ENCODE data around the gene RPS2.
A peak's percentile ranks its signal among the peaks of the same experiment; 100 is the strongest.
"Not testable (repeated sequence)": the region's sequence is repeated elsewhere in the genome, so short reads cannot be mapped to it uniquely, and the experiment has no call there.

The RPS2 gene

DNA sequence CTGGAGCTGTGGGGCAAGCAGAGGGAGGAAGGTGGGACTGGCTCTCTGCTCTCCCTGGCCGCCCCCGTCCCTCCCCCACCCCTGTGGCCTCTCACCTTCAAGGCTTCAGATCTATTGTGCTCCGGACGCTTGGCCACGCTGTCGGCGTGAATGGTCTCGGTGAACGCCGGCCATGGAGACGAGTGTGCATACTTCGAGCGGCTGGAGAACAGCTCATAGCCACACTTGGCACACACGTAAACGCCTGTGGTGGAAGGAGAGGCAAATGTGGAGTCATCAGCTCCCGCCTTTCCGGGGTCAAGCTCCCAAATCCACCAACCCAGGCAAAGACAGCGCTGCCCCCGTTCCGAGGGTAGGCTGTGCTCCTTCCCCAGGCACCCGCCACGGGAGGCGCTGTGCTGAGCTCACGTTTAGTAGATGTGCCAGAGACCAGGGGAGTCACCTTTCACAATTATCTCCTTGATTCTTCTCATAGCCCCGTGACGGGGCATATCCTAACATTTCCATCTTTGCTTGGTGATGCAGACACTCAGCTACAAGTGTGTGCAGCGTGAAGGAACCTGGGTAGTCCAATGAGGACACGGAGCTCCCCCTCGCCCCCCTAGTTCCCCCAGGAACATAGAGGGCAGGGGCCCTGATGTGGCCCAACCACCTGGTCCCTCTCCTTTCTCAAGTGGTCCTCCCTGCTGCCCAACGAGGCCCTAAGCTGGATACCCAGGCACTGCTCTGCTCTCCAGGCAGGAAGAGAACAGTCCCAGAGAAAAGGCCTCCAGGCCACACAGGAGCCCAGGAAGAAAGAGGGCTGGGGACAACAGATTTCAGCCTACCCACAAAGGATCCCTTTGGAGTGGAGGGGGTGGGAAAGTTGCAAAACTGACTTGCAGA is 23.2 kb downstream of the RPS2 start:
- no peak for DNase-seq

DNA sequence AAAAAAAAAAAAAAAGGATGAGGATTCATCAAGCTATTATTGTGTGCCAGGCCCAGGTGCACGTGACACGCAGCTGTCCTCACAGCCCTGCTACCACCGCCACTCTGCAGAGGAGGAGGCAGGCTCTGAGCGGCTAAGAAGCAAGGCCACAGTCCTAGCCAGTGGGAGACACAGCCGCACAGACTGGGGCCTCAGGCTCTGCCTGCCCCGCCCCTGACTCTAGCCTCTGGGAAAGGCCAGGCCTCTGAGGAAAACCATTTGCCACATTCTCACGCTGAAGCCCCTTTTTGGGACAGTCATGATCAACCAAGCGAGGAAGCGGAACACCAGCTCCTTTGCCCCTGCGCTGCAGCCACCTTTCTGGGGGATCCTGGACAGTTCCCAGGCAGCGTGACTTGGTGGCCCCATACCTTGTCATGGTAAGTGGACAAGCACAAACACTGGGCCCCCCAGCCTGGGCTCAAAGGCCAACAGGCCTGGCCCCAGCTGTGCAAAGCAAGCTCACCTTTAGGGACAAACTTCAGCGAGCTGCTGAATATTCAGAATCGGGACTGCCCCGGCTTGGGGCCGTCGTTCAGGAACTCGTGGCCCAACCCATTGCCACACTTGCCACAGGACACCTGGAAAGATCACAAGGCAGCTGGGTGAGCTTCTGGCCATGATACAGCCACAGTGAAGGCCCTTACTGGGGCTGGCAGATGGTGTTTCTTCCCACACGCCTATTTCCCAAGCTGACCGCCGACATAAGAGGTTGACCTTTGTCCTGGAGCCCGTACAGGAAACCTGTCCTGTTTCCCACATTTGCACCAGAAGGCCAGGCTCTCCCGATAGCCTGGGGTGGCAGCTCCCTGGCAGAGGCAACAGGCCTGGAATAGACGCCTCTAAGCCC is 24.1 kb downstream of the RPS2 start:
- no peak for DNase-seq

DNA sequence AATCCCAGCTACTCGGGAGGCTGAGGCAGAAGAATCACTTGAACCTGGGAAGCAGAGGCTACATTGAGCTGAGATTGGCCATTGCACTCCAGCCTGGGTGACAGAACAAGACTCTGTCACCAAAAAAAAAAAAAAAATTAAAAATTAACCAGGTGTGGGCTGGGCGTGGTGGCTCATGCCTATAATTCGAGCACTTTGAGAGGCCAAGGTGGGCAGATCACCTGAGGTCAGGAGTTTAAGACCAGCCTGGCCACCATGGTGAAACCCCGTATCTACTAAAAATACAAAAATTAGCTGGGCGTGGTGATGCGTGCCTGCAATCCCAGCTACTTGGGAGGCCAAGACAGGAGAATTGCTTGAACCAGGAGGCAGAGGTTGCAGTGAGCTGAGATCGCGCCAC is 24.8 kb downstream of the RPS2 start:
- DNase-seq, result not testable (repeated sequence)

DNA sequence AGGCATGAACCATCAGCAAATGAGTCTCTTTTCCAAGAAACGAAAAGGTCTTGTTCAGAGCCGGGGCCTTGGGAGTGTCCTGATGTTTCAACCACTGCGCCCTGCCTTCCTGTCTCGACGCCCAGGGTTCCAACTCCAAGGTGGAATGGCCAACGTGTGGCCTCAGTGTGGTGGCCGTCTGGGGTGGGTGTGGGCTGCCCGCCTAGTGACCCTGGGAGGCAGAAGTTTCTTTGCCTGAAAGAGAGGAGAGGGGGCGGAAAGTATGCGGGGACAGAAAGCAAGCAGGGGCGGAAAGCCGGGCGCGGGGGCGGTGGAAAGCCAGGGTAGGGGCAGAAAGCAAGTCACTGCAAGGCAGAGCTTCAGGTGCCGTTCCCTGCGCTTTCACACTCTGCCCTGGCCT is 25.7 kb downstream of the RPS2 start:
- DNase-seq, result no peak

DNA sequence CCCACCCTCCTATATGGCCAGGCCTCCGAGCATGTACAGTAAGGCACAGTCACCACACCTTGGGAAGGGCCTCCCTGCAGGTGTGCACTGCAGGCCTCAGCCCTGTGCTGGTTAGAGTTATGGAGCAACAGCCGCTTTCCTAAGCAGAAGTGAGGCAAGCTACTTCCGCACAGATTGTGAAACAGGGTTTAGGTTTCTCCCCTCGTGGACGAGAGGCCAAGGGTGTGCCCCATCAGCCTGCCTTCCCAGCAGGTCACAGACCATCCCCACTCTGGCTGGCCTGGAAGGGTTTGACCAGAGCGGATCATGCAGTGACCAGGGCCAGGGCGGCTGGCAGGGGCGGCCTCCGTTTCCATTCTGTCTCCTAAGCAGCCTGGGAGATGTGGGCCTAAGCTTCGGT is 26.3 kb downstream of the RPS2 start:
- DNase-seq, result no peak

DNA sequence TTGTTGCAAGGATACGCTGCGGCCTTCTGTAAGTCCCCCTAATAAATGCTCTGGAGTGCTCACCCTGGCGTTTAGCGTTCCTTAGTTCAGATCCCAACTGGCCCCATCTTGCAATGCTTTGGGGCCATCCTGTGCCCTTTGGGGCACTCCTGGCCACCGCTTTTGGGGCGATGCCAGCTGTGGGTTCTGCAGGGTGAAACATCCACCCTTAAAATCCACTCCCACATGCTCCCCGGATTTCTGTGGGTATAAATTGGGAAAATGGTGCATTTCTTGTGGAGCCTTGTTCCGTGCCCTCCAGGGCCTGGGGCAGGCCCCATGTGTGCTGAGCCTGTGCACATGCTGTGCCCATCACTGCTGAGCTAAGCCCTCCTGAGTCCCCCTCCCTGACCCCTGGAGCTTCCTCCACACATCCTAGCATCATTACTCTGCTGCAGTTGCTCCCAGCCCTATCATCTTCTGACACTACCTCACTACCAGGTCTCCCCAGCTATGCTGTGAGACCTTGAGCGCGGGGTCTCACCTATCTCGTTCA is 27.6 kb downstream of the RPS2 start:
- DNase-seq, result no peak

DNA sequence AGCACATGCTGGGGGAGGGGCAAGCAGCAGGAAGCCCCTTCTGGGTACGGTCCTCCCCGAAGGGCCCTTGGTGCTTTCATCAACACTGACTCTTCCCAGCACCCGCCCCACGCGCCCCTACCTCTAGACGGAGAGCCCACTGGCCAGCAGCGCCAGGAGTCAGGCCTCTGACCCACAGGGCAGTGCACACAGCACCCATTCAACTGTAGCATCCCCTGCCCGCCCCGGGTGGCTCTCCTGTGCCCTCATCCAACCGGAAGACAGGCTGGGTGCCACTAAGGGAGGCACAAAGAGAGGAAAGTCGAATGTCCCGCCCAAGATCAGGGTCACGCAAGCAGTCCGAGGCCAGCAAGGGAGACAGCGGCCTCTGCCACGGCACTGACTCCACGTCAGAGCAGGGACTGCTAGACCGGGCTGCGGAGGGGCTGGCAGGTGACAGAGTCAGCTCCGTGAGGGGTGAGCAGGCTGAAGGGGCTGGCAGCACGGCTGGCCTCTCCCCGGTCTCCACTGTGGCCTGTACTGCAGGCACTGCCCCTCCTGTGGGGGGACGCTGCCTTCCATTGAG is 31.4 kb downstream of the RPS2 start:
- DNase-seq, result no peak

DNA sequence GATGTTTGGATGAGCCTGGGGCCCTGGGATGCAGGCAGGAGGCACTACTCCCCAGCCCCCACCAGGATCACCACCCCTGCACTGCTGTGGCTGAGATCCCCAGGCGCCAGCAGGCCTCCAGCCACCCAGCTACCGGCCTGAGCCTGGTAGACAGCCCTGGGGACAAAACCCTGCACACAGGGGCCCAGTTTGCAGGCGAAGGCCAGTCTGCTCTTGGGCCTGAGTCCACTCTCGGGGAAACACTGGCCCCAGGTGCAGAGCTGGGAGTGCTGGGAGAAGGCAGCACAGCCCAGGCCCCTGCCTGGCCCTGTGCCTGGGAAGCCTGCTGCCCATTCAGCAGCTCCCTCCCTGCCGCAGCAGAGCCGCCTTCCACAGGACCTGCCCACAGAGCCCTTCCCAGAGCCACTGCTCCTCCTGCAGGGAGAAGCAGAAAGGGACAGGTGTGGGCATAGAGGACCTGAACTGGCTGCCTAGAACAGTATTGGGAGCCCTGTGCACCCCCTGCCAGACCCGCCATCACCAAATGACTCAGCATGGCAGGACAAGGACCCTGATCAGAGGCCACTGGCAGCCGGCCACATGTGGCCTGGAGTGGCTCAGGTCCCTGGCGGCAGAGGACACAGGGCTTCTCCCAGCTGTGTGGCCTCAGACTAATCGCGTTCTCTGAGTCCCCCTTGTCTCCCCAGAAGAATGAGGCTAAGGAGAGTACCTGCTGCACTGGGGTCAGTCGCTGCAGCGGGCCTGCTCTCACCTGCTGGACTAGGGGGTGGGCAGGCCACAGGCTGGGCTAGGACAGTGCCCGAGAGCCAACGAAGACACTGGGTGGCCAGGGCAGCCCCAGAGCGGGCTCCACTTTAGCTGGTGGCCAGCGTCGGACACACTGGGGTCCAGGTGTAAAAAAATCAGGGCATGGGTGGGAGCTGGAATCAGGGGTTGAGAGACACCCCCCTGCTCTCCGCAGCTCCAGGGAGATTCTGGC is 32.3 kb downstream of the RPS2 start:
- DNase-seq, result no peak

DNA sequence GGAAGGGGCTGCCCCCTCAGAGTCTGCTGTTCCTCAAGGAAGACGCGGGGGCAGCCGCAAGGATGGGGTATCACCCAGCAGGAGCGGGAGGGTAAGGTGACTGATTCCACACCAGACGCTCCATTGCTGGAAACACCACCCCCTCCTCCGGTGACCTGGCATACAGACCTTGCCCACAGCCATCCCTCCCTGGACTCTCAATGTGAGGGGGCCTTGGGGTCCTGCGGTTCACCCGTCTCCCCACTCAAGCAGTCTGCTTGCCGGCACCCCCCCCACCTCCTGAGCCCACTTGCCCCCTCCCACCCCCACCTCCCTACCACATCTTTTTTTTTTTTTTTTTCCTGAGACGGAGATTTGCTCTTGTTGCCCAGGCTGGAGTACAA is 34.3 kb downstream of the RPS2 start:
- DNase-seq, result no peak

DNA sequence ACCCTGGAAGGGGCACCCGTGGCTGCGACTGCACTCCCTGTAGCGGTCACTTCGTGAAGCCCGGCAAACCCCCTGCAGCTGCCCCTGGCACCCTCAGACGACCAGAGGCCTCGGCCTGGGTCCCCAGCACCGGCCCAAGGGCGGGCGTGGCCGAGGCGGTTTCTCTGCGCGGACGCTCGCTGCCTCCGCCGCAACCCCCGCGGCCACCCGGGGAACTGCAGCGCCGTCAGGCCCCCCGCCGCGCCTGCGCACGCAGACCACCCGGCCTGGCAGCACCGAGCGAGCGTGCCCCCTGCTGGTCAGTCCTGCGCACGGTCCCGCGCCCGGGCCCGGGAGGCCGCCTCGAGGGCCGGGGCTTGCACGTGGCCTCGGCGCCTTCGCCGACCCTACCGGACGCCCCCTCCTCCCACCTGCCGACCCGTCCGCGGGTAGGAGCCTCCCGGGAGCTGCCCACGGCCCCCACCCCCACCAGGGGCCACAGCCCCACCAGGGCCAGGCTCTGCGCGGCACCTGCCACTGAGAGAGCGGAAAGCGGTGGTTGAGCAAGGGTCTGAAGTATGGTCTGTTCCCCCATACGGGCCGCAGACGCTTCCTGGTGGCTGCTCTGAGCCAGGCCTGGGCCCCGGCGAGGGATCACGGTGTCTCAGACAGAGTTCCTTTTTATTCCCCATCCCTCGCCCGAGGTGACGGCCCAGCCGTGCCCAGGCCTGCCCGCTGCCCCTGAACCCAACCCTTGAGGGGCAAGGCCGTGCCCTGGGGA is 34.9 kb downstream of the RPS2 start:
- DNase-seq, result peak; percentile 86

DNA sequence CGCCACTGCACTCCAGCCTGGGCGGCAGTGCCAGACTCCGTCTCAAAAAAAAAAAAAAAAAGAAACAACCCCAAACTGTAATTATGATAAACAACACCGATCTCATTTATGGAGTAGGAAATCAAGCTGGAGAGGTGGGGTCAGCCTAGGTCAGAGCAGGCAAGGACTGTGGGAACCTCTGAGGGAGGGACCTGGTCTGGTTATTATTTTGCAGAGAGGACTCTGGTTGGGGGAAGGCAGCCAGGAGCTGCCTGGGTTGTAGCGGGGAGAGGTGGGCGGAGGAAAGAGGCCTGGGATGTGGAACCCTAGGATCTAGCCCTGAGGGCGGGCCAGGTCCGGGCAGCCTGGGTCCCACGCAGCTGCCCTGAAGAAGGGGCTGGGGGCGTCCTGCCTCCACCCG is 35.5 kb downstream of the RPS2 start:
- DNase-seq, result peak; percentile 17

DNA sequence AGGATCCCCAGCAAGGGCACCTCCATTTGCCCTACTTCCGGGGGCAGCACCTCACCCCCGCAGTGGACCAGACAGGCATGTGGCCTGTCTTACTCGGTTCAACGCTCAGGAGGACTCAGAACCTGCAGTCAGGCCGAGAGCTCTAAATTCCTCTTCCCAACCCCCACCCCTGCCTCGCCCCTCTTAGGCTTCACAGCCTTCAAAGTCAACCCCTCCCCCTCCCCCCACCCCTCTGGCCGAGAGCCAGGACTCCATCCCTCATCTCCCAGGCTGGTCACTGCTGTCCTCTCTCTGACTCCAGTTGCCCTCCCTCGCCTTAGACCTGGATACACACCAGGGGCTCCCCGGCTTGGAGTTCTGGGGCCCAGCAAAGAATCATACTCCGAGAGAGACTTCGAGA is 38.4 kb downstream of the RPS2 start:
- DNase-seq, result no peak

DNA sequence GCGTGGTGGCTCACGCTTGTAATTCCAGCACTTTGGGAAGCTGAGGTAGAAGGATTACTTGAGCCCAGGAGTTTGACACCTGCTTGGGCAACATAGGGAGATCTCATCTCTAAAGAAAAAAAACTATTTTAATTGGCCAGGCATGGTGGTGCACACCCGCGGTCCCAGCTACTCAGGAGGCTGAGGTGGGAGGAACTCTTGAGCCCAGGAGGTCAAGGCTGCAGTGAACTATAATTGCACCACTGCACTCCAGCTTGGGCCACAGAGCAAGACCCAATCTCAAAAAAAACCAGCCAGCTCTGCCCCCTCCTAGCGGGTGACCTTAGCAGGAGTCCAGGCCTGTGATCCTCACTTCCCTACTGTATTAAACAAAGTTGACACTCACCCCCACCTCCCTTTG is 40.5 kb downstream of the RPS2 start:
- no peak for DNase-seq

DNA sequence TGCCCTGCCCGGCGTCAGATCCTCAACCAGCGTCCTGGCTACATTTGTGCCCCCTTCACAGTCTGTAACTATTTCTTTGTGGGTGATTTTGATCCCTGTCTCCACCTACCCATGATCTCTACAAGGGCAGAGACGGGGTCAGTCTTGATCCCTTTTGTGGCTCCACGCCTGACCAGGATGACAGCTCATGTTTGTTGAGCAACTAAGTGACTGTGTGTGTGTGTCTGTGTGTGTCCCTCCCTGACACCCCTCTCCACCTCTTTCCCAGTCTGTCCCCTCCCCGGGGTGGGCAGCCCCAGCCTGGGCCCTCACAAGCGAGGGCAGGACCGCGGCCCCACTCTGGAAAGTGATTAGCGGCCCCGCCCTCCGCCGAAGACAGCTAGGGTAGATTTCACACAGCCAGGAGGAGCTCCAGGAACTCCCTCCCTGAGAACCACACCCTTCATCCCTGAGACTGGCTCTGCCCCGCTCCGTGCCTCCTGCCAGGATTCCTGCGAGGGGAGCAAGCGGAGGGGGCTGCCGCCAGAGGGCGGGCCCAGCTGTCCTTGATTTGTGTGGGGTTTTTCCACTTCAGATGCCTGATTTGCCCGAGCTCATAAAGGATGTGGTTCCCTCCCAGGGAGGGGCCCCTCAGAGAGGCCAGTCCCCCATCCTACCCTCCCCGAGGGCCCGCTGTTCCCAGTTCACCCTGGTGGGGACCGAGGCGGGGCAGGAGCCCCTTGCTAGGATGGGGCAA is 41.2 kb downstream of the RPS2 start:
- no peak for DNase-seq

DNA sequence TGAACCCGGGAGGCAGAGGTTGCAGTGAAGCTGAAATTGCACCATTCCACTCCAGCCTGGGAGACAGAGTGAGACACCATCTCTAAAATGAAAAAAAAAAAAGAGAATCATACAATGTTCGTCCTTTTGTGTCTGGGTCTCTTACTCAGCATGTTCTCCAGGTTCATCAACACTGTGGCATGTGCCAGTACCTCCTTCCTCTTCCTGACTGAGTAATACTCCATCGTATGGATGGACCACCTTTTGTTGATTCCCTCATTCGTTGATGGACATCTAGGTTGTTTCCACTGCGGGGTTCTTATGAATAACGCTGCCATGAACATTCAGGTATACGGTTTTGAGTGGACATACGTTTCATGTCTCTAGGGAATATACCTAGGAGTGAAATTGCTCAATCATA is 42.3 kb downstream of the RPS2 start:
- DNase-seq, result no peak

DNA sequence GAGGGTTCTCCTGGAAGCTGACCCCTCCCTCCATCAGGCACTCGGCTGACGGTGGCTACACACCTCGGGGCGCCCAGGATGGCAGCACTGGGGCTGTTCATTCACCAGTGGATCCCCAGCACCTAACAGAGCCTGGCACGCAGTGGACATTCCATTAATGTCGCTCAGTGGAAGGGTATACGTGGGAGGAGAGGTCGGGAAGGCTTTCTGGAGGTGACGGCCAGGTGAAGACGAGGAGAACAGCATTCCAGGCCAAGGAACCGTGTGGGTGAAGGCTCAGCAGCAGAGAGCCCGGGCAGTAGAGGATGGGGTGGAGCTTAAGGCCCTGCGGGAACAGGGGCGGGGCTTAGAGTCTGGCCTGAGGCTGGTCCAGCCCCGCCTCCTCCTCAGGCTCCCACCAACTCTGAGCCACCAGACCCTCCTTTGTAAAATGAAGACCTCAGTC is 43.9 kb downstream of the RPS2 start:
- DNase-seq, result peak; percentile 39

DNA sequence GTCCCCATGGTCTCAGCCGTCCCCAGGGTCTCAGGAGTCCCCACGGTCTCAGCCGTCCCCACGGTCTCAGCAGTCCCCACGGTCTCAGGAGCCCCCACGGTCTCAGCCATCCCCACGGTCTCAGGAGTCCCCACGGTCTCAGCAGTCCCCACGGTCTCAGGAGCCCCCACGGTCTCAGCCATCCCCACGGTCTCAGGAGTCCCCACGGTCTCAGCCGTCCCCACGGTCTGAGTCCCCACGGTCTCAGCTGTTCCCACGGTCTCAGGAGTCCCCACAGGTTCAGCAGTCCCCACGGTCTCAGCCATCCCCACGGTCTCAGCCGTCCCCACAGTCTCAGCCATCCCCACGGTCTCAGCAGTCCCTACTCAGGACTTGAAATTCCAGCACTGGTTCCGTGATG is 44.5 kb downstream of the RPS2 start:
- DNase-seq, result not testable (repeated sequence)

DNA sequence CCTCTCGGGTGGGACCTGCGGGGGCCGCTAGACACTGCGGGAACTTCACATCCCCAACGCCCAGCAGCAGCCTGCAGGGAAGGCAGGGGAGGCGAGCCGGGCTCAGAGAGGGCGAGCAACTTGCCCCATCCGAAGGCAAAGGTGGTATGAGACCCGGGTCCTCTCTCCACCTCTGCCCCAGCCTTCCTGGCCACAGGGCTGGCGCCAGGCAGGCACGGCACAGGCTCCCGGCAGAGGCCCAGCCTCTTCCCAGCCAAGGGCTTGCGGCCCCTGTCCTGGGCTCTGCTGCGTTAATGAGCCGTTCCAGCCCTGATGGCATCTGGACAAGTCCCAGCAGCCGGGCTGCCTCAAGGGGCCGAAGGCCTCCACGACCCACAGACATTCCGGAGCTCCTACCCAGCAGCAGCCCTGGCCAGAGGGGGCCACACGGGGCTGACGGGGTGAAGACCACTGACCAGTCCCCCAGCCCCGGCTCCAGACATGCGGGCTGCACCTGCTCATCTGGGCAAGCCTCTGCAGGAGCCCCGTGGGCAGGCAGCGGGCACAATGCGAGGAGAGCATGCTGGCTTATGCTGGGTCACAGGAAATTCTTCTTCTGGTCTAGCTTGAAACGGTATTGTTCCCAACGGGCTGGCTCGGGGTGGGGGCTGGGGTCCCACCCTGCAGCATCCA is 45.2 kb downstream of the RPS2 start:
- no peak for DNase-seq

DNA sequence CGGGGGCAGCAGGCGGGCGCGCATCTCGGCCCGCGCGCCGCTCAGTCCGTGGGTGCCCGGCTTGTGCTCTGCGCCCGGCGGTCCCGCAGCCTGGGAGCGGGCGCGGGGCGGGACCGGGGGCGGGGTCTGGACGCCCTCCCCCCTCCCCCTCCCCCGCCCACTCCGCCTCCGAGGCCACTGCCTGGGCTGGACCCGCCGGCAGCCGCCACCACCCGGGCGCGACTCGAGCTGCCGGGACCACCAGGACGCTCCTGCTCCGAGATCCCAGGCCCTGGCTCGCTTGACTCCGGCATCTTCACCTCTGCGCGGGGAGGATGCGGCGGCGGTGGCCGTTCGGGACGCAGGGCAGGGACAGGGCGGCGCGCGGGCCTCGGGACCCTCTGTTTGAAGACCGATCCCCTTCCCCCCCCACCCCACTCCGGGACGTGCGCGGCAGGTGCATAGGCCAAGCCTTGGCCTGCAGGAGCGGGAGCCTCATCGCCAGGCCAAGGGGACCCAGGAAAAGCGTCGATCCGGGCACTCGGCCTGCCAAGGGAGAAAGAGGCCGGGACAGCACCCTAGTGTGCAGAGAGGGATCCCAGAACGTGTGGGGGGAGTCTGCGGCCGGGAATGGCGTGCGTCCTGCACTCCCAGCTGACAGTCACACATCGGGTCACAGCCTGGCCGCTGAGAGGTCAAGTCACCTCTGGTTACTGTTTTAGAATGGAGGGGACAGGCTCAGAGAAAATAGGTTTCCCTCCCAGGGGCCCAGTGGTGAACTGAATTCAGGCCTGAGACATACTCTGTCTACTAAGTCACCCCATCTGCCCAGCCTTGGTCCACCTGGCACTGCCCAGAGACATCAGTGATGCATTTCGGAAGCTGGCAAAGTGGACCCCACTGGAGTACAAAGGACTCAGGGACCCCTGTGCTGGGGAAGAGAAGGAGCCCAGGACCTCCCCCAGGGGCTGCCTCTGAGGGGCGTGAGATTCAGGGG is 46.0 kb downstream of the RPS2 start, which contains the start of gene HS3ST6:
Gene HS3ST6 (minus strand): TSS at position 65 of the 976 bp plus-strand sequence. CDS start 92 bp downstream, outside the sequence.
- DNase-seq, result peak; percentile 61
